Heart left ventricle (tissue), 13 donors: Measurements from ENCODE around the gene DCD.

Experiments
- CTCF ChIP-seq, 12 donors: fragments of 200-600 bp; sonication (generic) in 4 of 12; IDR thresholded peaks; one replicate each; pipeline versions ENCODE4 v1.5.0 to v1.8.0; 2018 to 2022; ENCODE audit warnings: antibody characterized with exemption in 12 of 12, mild to moderate bottlenecking in 5 of 12
- POLR2A ChIP-seq, 2 donors: fragments of 450-650 bp; IDR thresholded peaks; one replicate each; pipeline ENCODE4 v1.6.1; 2017; ENCODE audit warnings: antibody characterized with exemption in 2 of 2, mild to moderate bottlenecking in 2 of 2, moderate library complexity in 2 of 2
- donor health status: ischemic (EF 13 %, LVEDD 7.1; RV severe dilation, severe dysfunction).
- donor health status: DM: no; HTN: yes; CAD: no.
- donor health status: DM: no; HTN: no; CAD: no.
- donor health status: ischemic (EF 25% LVEDD 6.9; RV normal size, moderate dysfunction).
- donor health status: ischemic (EF 25% LVEDD 5.7; RV mildly dilated, moderate dysfunction).
- donor health status: ischemic (EF 35%, LVEDD 5.7; RV mildly dilated, moderate dysfunction).
- donor health status: nonischemic (EF 11% LVEDD 7.7; RV severe dilation, severe dysfunction).
- donor health status: DM: yes; HTN: yes; CAD: no.
- donor health status: PGD.
- donor health status: ischemic (EF 29% LVEDD 5.4; RV normal size, mild dysfunction).
- donor health status: nonischemic (EF 23%, LVEDD 6.1; RV moderate dilation, normal function).

GRCh38 chr12:54627304-54627703 is 20.9 kb downstream of the DCD start:
- TF ChIP-seq CTCF (IDR thresholded peaks at IDR 0.05) = no peak
- no peak for TF ChIP-seq POLR2A (IDR thresholded peaks at IDR 0.05)
